GM19468 (cell line): ENCODE measurements around the gene ABCG4.
"Not testable (repeated sequence)": the region's sequence is repeated elsewhere in the genome, so short reads cannot be mapped to it uniquely, and the experiment has no call there.

Experiments used
- ATAC-seq: cut with Tn5 transposase; IDR thresholded peaks from one replicate; pipeline ENCODE4 v1.9.1; 2021; ENCODE audit warnings: mild to moderate bottlenecking, moderate library complexity, moderate number of reproducible peaks; ENCODE audit not compliant: unreplicated experiment; ENCODE audit errors: extremely low read depth

Gene ABCG4

DNA sequence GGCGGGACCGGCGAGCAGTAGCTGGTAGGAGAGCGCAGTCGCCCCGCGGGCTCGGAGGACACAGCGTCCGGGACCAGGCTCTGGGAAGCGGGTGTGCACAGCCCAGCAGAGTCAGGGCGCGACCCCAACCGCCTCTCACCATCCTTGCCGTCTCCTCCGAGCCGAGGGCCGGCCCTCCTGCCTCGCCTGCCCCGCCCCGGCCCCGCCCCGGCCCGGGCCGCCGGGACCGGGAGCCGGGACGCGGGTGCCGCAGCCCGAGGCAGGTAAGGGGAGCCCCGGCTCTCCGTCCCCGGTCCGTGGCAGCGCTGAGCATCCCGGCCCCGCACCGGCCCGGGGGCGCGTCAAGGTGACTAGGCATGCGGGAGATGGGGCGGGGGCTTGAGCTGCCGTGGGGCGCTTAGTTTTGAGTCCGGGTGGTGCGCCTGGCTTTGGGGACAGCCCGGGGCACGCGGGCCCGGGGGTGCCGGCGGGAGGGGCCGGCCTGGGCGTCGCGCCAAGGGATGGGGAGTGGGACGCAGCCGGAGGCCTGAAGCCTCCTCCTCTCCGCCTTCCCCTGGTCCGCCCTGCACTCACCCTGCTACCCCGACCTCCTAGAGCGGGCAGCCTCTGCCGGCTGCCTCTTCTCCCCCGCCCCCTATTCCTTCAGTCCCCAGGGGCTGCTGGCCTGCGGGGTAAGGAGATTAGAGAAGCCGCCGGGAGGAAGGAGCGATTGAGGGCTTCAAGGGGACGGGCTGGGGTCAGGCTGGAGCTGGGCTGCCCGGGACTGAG, at the start of gene ABCG4:
TSS of gene ABCG4 (plus strand) at position 35 of the 768 bp plus-strand sequence. CDS start 914 bp downstream, outside the sequence.
- ATAC-seq: no peak

DNA sequence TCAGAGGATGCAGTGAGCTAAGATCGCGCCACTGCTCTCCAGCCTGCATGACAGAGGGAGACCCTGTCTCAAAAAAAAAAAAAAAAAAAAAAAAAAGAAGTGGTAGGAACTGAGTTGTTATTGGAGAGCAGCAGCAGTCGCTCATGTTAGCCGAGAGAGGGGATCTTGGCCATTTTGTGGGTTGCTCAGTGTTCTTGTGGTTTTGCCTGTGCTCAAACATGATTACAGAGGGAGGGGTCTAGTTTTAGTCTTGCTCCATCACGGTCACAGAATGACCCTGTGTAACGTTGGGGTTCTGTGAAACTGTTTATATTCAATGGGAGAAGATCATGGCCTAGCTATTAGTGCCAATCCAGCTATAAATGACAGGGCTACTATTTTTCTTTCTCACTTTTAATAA, 49.1 kb upstream of the ABCG4 start:
- no peak for ATAC-seq

DNA sequence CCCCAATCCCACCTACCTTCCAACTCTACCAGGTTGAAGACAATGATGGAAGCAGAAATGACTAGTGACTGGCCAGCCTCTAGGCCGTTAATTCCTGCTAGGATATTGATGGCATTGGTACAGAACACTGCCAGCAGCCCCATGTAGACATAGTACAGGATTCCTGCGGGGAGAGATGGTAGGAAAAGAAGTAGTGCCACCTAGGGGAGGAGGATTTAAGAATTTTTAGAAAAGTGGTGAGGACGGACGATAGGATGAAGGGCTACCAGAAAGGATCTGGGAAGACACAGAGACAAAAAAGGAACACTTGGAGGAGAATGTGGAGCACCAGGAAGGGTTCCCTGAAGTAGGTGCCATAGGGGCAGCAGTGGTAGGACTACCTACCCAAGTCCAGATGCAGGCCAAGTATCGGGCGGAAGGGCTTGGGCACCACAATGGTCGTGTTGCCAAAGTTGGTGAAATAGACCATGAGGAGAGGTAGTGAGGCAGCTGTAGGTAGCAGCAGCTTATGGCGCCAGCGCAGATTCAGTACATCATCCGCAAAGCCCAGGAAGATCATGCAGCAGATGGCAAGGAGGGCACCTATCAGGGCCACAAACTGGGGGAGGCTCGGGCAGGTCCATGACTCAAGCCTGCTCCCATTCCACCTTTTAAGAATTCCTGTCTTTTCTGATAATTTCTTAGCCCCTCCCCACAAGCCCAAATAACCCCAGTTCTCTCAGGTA, 48.4 kb upstream of the ABCG4 start:
- no peak for ATAC-seq

DNA sequence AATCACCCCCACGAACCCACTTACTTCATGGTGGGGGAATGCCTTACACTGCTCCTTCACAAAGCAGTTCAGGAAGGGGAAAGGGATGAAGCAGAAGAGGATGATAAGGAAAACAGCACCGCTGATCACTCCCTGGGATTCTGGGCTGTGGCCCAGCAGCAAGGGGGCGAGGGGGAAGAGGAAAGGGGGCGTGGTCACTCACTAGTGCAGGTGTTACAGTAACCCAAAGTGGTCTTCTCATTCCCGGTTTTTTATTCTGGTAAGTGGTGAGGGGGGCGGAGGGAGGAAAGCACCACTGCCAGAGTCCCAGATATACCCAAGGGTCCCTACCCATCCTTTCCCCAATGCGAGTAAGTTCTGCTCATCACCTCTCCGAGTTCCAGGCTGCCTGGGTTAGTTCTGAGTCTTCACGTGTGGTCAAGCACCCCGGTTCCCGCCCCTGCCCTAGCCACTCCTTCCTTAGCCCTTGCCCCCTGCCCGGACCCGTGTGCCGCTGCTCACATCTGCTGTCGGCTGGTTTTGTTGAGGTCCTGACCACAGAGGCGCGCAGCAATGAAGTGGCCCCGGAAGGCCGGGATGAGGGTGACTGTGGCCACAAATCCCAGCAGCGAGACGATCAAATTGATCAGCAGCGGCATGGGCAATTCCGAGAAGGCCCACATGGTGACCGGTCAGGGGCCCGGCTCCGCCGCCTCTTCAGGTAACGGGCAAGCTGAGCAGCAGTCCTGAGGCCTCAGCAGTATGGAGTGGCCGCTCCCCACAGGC, 47.7 kb upstream of the ABCG4 start:
- no peak for ATAC-seq

DNA sequence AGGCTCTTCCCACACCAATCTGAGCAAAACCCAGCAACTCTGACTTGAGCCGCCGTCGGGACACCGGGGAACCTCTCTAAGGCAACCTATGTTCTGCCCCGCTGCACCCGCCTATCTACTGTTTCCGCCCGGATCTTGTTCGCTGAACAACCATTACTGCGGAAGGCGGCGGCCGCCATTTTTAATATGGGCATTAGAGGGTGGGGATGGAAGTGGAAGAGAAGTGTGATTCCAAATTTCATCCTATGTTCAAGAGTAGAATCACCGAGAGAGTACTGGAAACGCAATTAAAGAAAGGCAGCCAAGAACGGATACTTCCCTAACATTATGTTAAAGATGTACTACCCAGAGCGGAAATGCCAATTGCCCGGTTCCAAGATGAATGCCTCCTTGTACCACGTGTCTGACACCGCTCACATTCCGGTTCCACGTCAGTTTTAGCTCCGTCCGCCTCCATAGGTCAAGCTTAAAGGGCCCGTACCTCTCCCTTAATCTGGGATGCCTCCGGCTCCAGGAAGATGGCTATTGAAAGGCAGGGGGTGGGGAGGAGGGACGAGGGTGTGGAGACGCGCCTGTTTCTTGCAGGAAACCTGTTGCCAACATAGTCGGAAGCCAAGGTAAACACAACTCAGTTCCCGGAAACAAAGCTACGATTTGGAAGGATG, 47.0 kb upstream of the ABCG4 start, which contains the start of gene DPAGT1:
TSS of gene DPAGT1 (minus strand) at position 95 of the 665 bp plus-strand sequence. CDS start 198 bp downstream, outside the sequence.
- ATAC-seq: peak; percentile 37

DNA sequence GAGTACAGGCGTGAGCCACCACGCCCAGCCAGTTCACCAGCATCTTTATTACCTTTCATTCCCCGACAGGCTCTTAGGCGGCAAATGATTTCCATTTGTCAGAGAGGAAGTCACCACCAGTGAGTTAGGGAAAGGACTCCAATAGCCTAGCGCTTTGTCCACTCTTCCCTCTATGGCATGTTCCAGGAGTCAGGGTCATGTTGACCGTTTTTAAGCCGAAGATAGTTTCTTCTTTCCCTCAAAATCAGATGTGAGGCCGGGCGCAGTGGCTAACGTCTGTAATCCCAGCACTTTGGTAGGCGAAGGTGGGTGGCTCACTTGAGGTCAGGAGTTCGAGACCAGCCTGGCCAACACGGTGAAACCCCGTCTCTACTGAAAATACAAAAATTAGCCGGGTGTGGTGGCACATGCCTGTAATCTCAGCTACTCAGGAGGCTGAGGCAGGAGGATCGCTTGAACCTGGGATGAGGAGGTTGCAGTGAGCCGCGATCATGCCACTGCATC, 45.6 kb upstream of the ABCG4 start:
- not testable (repeated sequence) for ATAC-seq

DNA sequence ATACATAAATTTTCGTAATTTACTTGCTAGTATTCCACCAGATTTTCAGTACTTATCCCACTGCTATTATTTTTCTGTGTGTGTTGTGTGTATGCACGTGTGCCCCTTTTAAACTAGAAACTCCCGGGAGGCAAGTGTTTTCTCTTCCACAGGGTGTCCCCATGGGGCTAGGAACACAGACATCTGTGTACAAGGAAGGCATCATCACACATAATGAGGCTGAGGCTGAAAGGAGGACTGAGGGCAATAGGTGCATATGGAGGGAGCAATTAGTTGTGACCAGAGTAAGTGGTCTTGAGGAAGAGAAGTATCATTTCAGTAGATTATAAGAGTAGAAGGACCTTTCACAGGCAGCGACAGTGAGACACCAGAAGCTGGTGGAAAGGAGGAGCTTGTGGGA, 45.1 kb upstream of the ABCG4 start:
- ATAC-seq: no peak

DNA sequence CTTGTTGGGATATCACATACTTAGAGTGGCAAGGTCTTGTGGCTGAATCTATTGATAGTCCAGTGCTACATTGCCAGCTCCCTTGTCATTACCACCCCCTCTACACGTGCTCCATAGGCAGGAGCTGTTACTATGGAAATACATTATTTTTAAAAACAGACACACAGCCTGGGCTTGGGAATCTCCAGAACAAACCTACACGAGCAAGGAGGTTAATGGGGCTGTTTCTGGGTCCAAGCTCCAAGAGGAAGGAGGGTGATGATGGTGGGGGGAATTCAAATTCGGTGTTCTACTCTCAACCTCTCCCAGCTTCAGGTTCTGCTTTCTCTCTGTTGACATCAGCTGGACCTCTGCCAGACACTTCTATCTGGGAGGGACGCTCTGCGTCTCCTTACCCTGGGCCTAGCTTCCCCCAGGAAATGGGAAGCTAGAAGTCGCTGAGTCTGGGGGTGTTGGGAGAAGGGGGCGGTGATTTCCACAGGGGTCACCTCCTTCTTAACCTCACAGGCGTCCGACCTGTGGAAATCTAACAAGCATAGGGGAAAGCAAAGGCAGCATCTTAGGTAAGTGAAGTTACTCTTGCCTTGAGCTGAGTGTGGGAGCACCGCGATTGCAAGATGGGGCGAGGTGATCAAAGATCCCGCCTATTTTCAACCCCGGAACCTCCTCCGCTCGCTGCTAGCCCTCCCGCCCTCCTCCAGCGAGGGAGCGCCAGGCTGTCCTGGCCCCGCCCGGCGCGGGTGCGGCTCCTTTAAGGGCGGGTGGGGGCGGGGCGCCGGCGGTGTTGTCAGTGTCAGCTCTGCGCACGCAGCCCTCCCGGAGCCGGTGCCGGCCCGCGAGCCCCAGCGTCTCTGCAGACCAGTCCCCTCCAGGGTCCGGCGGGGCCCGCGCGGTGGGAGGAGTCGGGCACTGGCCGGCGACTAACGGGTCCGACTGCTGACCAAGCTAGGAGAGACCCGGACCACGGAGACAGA, 42.0 kb upstream of the ABCG4 start, which contains the start of gene C2CD2L:
TSS of gene C2CD2L (plus strand) at position 781 of the 974 bp plus-strand sequence. CDS start 398 bp downstream, outside the sequence.
- peak; percentile 47 for ATAC-seq

DNA sequence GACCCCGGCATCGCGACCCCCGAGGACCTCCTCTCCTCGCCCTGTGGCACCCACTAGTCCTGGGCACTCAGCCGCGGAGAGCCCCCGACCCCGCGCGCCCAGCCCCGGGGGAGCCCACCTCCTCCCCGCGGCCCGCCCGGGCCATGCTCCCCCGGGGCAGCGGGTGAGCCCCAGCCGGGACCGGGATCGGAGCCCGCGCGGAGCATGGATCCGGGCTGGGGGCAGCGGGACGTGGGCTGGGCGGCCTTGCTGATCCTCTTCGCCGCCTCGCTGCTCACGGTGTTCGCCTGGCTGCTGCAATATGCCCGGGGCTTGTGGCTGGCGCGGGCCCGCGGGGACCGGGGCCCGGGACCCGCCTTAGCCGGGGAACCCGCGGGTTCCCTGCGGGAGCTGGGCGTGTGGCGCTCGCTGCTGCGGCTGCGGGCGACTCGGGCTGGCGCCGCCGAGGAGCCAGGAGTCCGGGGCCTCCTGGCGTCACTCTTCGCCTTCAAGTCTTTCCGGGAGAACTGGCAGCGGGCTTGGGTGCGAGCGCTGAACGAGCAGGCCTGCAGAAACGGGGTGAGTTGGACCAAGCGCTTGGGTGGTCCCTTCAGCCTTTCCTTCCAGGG, 41.2 kb upstream of the ABCG4 start:
- no peak for ATAC-seq

DNA sequence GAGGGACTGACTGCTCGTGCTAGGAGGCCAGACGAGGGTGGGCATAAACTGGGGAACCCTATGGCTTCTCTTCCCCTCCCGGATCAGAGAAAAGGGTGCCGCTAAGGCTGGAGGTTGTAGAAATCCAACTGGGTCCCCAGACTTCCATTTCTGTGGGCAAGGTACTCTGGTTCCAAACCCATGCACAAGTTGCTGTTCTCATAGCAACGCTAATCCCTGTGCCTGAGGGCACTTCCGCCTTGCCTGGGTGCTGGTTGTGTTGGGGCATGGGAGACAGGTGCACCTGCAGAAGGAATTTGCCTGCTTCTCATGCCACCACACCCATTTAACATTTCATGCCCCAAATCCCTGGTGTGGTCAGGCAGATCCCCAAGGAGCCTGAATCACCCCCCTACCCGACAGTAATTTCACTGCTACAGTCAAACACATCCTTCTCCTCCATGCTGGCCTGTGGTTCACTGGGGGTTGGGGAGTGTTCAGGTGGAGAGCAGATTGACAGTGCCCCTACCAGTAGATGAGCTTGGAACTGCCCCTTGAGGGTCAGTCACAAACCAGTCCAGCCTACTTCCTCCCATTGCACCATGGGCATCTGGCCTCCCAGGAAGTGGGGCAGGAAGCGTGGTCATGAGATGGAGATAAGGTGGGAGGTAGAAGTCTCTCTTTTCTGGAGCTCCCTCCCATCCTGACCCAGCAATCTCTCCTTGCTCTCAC, 40.6 kb upstream of the ABCG4 start:
- no peak for ATAC-seq

DNA sequence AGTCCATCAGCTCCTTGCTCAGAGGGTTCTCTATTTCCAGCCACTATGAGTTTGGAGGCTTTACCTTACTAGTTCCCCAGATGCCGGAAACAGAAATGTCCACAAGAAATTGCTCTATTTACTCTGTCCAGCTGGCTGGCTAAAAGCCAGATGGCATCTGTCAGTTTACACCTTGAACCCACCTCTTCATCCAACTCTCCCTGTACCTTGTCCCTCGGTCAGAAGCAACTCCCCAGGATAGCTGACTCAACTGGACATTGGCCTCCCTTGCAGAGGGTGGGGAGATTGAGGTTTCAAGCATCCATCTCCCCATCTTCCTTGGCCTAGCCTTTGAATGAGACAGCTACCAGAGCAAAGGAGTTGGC, 40.0 kb upstream of the ABCG4 start:
- no peak for ATAC-seq

DNA sequence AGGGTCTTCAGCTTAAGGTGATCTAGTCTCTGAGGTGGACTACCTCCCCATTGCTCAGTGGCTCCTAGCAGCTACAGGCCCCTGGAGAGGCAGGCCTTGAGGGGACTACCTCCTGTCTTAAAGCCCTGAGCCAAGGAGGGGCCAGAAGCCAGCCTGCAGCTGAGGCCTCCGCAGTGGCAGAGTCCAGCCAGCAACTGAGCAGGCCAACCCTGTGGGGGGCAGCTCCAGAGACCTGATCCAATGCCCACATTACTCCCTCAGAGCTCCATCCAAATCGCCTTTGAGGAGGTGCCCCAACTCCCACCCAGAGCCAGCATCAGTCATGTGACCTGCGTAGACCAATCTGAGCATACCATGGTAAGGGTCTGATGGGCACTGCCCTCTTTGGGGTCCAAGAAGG, 39.0 kb upstream of the ABCG4 start:
- no peak for ATAC-seq

DNA sequence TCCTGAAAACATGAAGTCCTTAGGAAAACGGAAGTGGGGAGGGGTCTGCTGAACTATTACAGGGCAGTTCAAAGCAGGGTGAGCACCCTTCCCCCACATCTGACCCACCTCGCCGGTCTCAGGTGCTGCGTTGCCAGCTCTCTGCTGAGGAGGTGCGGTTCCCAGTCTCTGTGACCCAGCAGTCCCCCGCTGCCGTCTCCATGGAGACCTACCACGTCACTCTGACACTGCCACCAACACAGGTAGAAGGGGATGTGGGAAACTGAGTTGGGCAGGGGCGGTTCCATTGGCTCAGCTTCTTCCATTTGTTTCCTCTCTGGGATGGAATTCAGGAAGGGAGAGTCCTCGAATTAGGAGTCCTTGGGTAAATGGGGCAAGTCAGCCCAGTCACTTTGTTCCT, 38.4 kb upstream of the ABCG4 start:
- ATAC-seq: no peak

DNA sequence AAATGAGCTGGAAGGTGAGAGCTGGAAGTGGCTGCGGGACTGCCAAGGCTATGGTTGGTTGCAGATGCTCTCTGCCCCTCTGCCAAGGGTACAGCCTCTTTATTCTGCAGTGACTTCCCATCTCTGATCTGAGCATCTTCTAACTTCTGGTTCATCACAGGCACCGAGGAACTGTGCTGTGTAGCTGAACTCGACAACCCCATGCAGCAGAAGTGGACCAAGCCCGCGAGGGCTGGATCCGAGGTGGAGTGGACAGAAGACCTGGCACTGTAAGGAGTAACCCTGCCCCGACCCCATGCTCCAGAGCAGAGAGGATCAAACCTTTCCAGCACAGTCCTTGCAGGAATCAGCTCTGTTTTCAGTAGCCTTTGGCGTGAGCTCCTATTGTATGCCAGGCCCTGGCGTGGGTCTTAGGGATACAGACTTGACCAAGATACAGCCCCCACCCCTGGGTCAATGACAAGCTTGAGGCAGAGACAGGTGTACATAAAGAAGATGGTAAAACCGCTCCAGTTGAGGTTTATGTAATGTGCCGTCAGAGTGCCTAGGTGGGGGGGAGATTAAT, 37.4 kb upstream of the ABCG4 start:
- no peak for ATAC-seq

DNA sequence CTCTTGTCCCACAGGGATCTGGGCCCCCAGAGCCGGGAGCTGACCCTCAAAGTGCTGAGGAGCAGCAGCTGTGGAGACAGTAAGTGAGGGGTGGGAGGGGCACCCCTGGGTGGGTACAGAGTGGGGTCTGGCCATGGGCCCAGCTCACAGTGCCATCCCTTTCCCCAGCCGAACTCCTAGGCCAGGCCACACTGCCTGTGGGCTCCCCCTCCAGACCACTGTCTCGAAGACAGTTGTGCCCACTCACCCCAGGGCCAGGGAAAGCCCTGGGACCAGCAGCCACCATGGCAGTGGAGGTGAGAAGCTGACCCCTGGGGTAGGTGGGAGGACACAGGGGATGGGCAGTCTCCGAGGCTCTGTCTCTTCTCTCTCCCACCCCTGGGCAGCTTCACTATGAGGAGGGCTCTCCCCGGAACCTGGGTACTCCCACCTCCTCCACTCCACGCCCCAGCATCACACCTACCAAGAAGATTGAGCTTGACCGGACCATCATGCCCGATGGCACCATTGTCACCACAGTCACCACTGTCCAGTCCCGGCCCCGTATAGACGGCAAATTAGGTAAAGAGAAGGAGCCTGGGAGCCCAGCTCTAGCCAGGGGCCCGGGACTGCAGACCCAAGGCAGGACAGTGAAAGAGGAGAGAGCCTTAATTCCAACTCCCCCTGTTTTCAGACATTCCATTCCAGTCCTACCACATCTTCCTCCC, 36.4 kb upstream of the ABCG4 start:
- ATAC-seq: no peak

DNA sequence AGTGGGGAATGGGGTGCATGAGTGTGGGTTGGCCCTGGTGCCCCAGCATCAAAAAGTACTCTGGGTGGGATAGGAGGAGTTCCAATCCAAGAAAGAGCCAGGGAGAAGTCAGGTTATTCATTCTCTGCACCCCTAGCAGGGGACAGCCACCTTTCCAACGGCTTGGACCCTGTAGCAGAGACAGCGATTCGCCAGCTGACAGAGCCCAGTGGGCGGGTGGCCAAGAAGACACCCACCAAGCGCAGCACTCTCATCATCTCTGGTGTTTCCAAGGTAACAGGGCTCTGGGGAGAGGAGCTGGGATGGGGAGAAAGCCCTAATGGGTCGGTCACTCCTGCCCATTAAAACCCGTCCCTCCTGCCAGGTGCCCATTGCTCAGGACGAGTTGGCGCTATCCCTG, 35.1 kb upstream of the ABCG4 start:
- ATAC-seq: no peak

DNA sequence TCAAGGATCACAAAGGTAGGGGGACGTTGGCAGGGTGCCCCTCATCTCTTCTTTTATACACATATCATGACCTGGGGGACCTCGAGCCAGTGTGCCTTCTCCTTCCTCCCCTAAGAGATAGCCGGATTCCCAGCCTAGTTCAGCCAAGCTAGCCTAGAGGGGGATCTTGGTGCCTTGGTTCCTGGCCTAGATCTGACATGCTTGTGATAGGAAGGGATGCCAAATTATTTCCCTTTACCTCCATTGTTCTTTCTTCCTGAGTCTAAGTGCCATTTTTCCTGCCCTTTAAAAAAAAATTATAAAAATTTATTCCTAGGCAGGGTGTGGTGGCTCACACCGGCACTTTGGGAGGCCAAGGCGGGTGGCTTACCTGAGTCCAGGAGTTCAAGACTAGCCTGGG, 34.5 kb upstream of the ABCG4 start:
- ATAC-seq: no peak
